Lower leg skin (tissue), 4 donors: ENCODE results near the gene TMEFF1. TPM values are rescaled to one million over a fixed set of nuclear protein-coding genes. Genes with fewer than 3 reads are reported as not detected.
"Not testable (repeated sequence)": the region's sequence is repeated elsewhere in the genome, so short reads cannot be mapped to it uniquely, and the experiment has no call there.

ENCODE experiments used
- DNase-seq, 2 donors: peaks; one replicate each; pipeline ENCODE4 v3.0.0-alpha.2; 2019; ENCODE audit warnings: low spot score in 2 of 2
- H3K4me3 ChIP-seq: fragments of 200-600 bp; sonication (generic); 2 replicates; pipeline ENCODE4 v1.5.1; 2017; ENCODE audit warnings: mild to moderate bottlenecking, low read depth; ENCODE audit not compliant: poor library complexity, severe bottlenecking
- POLR2A ChIP-seq, 2 donors: fragments of 450-650 bp; IDR thresholded peaks; one replicate each; pipeline ENCODE4 v1.6.1; 2016 to 2017; ENCODE audit warnings: antibody characterized with exemption in 2 of 2, mild to moderate bottlenecking in 1 of 2, moderate library complexity in 1 of 2
- WGBS, 2 donors: methylation state at CpG; one replicate each; pipeline ENCODE4 v1.1.5; 2018; 5-methylcytosine and 5-hydroxymethylcytosine counted together
- intact Hi-C: fragments of 100-400 bp; cut with DNase I; formaldehyde crosslinking; loops from one replicate; pipeline ENCODE4 v1.15.0; 2023; ENCODE audit warnings: low total_unique reads
- total RNA-seq, 4 donors: library from RNA; depleted of rRNA; stranded (reverse); fragments of >200 nt; gene quantifications; one replicate each; pipeline ENCODE4 v1.1.0, GENCODE V29; 2016
- TF ChIP-seq, protein P1 (sequence below), 3 donors: fragments of 450-650 bp; IDR thresholded peaks; one replicate each; pipeline ENCODE4 v1.5.1; 2016; ENCODE audit warnings: antibody characterized with exemption in 3 of 3, mild to moderate bottlenecking in 3 of 3, moderate library complexity in 2 of 3

TMEFF1 gene
- total RNA-seq, 4 donors from 2014 or later: not detected

DNA sequence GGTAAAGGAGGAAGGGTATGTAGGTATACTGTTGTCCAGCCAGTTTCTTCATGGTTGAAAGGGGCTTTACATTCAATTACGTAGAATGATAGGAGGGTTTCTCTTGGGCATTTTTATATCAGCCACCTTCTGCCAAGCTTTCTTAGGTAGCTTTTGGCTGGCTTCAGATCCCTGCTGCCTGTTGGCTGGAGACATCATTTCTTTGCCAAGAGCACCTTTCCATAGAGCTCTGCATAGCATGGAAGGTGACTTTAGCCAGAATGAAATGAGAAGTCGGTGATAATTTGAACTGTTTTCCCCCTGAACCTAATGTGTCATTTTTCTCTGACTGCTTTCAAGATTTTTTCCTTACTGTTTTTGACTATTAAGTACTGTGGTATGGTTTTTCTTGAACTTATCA lies 26.9 kb downstream of the TMEFF1 start:
- 46 to 90% methylated on average over 2 of the region's 2 CpGs for WGBS, 2 donors
- H3K4me3 ChIP-seq: no peak overlapping the region
- TF ChIP-seq, protein P1, sequence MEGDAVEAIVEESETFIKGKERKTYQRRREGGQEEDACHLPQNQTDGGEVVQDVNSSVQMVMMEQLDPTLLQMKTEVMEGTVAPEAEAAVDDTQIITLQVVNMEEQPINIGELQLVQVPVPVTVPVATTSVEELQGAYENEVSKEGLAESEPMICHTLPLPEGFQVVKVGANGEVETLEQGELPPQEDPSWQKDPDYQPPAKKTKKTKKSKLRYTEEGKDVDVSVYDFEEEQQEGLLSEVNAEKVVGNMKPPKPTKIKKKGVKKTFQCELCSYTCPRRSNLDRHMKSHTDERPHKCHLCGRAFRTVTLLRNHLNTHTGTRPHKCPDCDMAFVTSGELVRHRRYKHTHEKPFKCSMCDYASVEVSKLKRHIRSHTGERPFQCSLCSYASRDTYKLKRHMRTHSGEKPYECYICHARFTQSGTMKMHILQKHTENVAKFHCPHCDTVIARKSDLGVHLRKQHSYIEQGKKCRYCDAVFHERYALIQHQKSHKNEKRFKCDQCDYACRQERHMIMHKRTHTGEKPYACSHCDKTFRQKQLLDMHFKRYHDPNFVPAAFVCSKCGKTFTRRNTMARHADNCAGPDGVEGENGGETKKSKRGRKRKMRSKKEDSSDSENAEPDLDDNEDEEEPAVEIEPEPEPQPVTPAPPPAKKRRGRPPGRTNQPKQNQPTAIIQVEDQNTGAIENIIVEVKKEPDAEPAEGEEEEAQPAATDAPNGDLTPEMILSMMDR (IDR thresholded peaks at IDR 0.05): no peak
- TF ChIP-seq POLR2A (IDR thresholded peaks at IDR 0.05): no peak
- DNase-seq: no peak
- intact Hi-C loops: no loop called here

DNA sequence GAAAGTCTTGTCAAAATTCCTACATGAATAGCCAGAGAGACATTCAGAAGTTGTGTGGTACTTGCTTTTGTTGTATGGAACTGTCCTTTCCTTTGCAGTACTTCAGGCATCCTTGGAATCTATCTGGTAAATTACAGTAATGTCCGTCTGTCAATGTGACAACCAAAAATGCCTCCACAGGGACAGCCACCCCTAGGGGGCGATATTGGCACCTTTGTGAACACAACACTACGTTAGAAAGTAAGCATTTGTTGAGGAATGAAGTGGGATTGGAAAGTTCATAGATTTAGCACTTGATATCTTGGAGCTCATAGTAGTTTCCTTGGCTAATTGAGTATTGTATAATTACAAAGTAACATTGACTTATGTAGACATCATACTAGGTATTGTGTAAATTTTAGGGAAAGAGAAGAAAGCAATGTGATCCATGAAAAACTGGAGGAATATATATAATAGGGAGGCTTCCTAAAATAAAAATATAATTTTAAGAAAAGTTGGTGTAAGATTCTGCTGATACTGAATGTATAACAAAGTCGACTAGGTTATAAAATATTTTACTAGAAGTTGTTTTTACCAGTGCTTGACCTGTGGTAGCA lies 32.7 kb downstream of the TMEFF1 start:
- intact Hi-C loops: no loop called here
- TF ChIP-seq POLR2A (IDR thresholded peaks at IDR 0.05): no peak
- TF ChIP-seq, protein P1 (IDR thresholded peaks at IDR 0.05): no peak
- WGBS, 2 donors: 49 to 50% methylated on average over 4 of the region's 4 CpGs
- DNase-seq: peak in 1 of 2 donors; percentile 22
- no peak overlapping the region for H3K4me3 ChIP-seq

DNA sequence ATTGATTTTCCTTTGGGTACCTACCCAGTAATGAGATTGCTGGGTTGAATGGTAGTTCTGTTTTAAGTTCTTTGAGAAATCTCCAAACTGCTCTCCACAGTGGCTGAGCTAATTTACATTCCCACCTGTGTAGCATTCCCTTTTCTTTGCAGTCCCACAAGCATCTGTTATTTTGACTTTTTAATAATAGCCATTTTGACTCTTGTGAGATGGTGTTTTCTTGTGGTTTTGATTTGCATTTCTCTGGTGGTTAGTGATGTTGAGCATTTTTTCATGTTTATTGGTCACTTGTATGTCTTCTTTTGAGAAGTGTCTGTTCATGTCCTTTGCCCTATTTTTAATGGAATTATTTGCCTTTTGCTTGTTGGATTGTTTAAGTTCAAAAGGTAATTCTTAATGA lies 34.4 kb downstream of the TMEFF1 start:
- DNase-seq, intact Hi-C loops, H3K4me3 ChIP-seq: not testable (repeated sequence)

DNA sequence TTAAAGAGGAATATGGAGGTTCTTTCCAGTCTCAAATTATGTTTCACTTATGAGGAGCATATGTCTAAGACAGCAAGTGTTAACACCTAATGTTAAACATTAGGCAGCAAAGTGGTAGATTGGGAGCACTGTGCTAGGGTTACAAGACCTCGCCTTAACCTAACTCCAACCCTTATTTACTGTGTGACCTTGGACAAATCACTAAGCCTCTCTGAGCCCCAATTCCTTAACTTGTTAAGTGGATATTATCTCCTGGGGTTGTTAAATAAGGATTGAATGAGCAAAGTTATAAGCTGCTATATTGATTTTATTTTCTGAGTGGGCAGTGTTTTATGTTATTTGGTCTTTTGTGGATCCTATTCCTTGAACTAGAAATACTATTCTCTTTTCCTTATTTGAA lies 38.3 kb downstream of the TMEFF1 start:
- TF ChIP-seq POLR2A (IDR thresholded peaks at IDR 0.05): no peak
- TF ChIP-seq, protein P1 (IDR thresholded peaks at IDR 0.05): no peak
- DNase-seq: no peak
- WGBS, 2 donors: 87 to 97% methylated on average over 1 of the region's 1 CpG
- intact Hi-C loops: no loop called here
- H3K4me3 ChIP-seq: no peak overlapping the region

DNA sequence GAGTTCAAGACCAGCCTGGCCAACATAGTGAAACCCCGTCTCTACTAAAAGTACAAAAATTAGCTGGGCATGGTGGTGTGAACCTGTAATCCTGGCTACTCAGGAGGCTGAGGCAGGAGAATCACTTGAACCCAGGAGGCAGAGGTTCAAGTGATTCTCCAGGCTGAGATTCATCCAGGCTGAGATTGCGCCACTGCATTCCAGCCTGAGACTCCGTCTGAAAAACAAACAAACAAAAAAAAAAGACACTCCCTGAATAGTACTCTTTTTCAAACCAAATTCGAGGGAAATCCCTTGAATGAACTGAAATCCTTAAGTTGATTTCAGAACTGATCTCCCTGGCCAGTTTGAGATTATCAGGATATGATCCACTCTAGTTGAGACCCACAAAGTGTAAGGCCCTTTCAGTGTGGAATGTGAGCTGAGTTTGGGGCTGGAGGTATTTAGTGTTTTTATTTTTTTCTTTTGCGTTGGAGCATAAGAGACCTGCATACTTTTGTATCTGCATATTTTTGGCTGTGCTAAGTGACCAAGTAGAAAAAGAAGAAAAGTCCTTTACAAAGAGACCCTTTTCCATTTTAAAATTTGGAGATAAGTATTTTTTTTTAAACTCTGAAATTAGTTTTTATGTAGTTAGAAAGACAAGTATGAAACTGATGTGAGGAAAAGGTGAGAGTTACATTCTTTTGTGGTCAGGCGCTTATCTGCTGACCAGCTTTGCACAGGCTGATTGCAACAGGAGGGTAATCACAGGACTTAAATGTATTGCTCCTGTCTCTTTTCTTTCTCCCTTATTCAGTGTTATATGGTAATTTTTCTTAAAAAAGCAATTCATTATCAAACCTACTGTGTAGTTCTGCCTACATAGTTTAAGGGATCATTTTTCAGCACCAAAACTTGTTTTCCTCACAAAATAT lies 42.9 kb downstream of the TMEFF1 start:
- H3K4me3 ChIP-seq: no peak overlapping the region
- TF ChIP-seq, protein P1 (IDR thresholded peaks at IDR 0.05): no peak
- TF ChIP-seq POLR2A (IDR thresholded peaks at IDR 0.05): no peak
- WGBS, 2 donors: 76 to 85% methylated on average over 6 of the region's 6 CpGs
- DNase-seq: no peak
- intact Hi-C loops: no loop called here

DNA sequence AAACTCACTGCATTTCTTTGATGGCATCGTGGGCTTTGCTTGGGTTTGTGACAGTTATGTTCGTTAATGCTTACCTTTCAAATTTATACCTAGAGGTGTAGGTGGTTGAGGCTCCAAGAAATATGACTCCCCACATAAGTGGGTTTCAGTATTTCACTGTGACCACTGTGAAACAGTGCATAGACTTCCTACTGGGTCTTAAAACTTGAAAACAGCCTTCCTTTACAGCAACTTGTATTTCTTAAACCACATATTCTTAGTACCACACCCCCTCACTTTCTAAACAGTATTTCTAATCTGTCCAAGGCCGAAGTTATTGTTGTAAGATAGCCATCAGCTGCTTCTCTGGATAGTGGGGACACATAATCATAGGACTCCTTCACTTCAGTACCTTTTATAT lies 48.3 kb downstream of the TMEFF1 start:
- no peak for TF ChIP-seq POLR2A (IDR thresholded peaks at IDR 0.05)
- TF ChIP-seq, protein P1 (IDR thresholded peaks at IDR 0.05): no peak
- 78 to 84% methylated on average over 3 of the region's 3 CpGs for WGBS, 2 donors
- no peak for DNase-seq
- intact Hi-C loops: no loop called here
- H3K4me3 ChIP-seq: no peak overlapping the region
